Gastroesophageal sphincter (tissue), 3 donors: ENCODE data around the gene NT5C3A.

Source experiments
- EP300 ChIP-seq: sonication (generic); formaldehyde crosslinking; IDR thresholded peaks from one replicate; pipeline ENCODE4 v1.6.1; 2017; ENCODE audit warnings: antibody characterized with exemption, mild to moderate bottlenecking
- POLR2A ChIP-seq, 2 donors: fragments of 450-650 bp; IDR thresholded peaks; one replicate each; pipeline ENCODE4 v1.6.1; 2017; ENCODE audit warnings: antibody characterized with exemption in 2 of 2, mild to moderate bottlenecking in 2 of 2, moderate library complexity in 1 of 2
- POLR2AphosphoS5 ChIP-seq: sonication (generic); formaldehyde crosslinking; IDR thresholded peaks from one replicate; pipeline ENCODE4 v1.6.1; 2017; ENCODE audit warnings: antibody characterized with exemption
- TF ChIP-seq, protein P1 (sequence below), 4 experiments: fragments of 200-600 bp in 2 of 4; fragments of 450-650 bp in 2 of 4; sonication (generic) in 1 of 4; IDR thresholded peaks; one replicate each; pipeline ENCODE4 v1.5.1; 2017 to 2019; ENCODE audit warnings: antibody characterized with exemption in 4 of 4, mild to moderate bottlenecking in 2 of 4, moderate library complexity in 2 of 4

DNA sequence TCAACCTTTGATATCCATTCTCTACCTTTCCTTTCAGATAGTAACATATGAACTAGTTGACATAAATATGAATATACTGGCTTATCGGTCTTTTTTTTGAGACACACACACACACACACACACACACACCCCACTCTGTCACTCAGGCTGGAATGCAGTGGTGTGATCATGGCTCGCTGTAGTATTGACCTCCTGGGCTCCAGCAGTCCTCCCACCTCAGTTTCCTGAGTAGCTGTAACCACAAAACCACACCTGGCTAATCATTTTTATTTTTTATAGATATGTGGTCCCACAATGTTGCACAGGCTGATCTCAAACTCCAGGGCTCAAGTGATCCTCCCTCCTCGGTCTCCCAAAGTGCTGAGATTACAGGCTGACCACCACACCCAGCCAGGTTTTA is 14.2 kb upstream of the NT5C3A start:
- TF ChIP-seq POLR2A (IDR thresholded peaks at IDR 0.05) (no peak), EP300 (no peak), POLR2AphosphoS5 (no peak)
- TF ChIP-seq, protein P1, sequence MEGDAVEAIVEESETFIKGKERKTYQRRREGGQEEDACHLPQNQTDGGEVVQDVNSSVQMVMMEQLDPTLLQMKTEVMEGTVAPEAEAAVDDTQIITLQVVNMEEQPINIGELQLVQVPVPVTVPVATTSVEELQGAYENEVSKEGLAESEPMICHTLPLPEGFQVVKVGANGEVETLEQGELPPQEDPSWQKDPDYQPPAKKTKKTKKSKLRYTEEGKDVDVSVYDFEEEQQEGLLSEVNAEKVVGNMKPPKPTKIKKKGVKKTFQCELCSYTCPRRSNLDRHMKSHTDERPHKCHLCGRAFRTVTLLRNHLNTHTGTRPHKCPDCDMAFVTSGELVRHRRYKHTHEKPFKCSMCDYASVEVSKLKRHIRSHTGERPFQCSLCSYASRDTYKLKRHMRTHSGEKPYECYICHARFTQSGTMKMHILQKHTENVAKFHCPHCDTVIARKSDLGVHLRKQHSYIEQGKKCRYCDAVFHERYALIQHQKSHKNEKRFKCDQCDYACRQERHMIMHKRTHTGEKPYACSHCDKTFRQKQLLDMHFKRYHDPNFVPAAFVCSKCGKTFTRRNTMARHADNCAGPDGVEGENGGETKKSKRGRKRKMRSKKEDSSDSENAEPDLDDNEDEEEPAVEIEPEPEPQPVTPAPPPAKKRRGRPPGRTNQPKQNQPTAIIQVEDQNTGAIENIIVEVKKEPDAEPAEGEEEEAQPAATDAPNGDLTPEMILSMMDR (IDR thresholded peaks at IDR 0.05): no peak
